B cell (primary cell): ENCODE data around the gene CDH1.

Source experiments
- EZH2 ChIP-seq: IDR thresholded peaks from 2 replicates; pipeline ENCODE4 v1.6.1; 2012; ENCODE audit warnings: borderline replicate concordance, low read depth, mild to moderate bottlenecking, moderate library complexity, low read length; ENCODE audit not compliant: insufficient read depth, poor library complexity, severe bottlenecking
- TF ChIP-seq, protein P1 (sequence below): fragments of 200-600 bp; IDR thresholded peaks from one replicate; pipeline ENCODE4 v1.8.0; 2022; ENCODE audit warnings: antibody characterized with exemption, mild to moderate bottlenecking

DNA sequence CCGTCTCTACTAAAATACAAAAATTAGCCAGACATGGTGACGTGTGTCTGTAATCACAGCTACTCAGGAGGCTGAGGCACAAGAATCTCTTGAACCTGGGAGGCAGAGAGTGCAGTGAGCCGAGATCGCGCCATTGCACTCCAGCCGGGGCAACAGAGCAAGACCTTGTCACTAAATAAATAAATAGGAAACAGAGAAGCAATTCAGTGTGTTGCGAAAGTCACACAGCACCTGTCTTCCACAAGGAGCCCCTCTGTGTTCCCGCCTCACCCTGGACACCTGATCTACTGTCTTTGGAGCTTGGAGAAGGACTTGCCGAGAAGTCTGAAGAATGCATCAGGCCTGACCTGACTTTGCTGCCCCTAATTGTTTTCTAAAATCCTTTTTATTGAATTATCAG, 3.5 kb upstream of the CDH1 start:
- TF ChIP-seq, protein P1, sequence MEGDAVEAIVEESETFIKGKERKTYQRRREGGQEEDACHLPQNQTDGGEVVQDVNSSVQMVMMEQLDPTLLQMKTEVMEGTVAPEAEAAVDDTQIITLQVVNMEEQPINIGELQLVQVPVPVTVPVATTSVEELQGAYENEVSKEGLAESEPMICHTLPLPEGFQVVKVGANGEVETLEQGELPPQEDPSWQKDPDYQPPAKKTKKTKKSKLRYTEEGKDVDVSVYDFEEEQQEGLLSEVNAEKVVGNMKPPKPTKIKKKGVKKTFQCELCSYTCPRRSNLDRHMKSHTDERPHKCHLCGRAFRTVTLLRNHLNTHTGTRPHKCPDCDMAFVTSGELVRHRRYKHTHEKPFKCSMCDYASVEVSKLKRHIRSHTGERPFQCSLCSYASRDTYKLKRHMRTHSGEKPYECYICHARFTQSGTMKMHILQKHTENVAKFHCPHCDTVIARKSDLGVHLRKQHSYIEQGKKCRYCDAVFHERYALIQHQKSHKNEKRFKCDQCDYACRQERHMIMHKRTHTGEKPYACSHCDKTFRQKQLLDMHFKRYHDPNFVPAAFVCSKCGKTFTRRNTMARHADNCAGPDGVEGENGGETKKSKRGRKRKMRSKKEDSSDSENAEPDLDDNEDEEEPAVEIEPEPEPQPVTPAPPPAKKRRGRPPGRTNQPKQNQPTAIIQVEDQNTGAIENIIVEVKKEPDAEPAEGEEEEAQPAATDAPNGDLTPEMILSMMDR = no peak
- TF ChIP-seq EZH2 = no peak
